Measurements from ENCODE around the gene ACSF2.

Gene ACSF2

GRCh38 chr17:50479522-50480141, 53.6 kb downstream of the ACSF2 start:
- peak; percentile 62 to 82 (median 72) for DNase-seq

- no peak for DNase-seq
Observed at GRCh38 chr17:50480142-50480764, 54.2 kb downstream of the ACSF2 start.

GRCh38 chr17:50480854-50481490, 55.0 kb downstream of the ACSF2 start:
- no peak for DNase-seq

GRCh38 chr17:50481648-50482047, 55.6 kb downstream of the ACSF2 start:
- no peak for DNase-seq

GRCh38 chr17:50482110-50482509, 56.1 kb downstream of the ACSF2 start:
- DNase-seq, result no peak

GRCh38 chr17:50482516-50482915, 56.5 kb downstream of the ACSF2 start:
- DNase-seq, result peak; percentile 47 to 86 (median 57)

GRCh38 chr17:50483266-50483665, 57.2 kb downstream of the ACSF2 start:
- no peak for DNase-seq

- DNase-seq, result no peak
Observed at GRCh38 chr17:50484386-50485155, 58.6 kb downstream of the ACSF2 start.

- DNase-seq, result no peak
Observed at GRCh38 chr17:50487213-50488096, 61.4 kb downstream of the ACSF2 start.

GRCh38 chr17:50488880-50489279, 62.9 kb downstream of the ACSF2 start:
- no peak for DNase-seq

GRCh38 chr17:50491505-50491904, 65.5 kb downstream of the ACSF2 start:
- DNase-seq, result no peak

- no peak for DNase-seq
Observed at GRCh38 chr17:50492214-50492613, 66.2 kb downstream of the ACSF2 start.

- no peak for DNase-seq
Observed at GRCh38 chr17:50493744-50494143, 67.7 kb downstream of the ACSF2 start.

- no peak for DNase-seq
Observed at GRCh38 chr17:50495217-50495823, 69.3 kb downstream of the ACSF2 start.

- DNase-seq, result no peak
Observed at GRCh38 chr17:50495918-50496317, 69.9 kb downstream of the ACSF2 start.

- DNase-seq, result no peak
Observed at GRCh38 chr17:50498021-50498874, 72.2 kb downstream of the ACSF2 start.

- no peak for DNase-seq
Observed at GRCh38 chr17:50499270-50499669, 73.3 kb downstream of the ACSF2 start.

- DNase-seq, result no peak
Observed at GRCh38 chr17:50499721-50500120, 73.7 kb downstream of the ACSF2 start.

- DNase-seq, result peak in 2 of 3 experiments; percentile 11 to 15
Observed at GRCh38 chr17:50501054-50501453, 75.0 kb downstream of the ACSF2 start.

GRCh38 chr17:50502301-50502990, 76.4 kb downstream of the ACSF2 start:
- DNase-seq, result no peak

All from NCI-H1417 (cell line).